HG03280 (cell line): ENCODE results near the gene GALNTL6.

Source experiments
- ATAC-seq: cut with Tn5 transposase; IDR thresholded peaks from one replicate; pipeline ENCODE4 v1.9.1; 2021; ENCODE audit warnings: mild to moderate bottlenecking, moderate library complexity; ENCODE audit not compliant: unreplicated experiment

The GALNTL6 gene

GRCh38 chr4:172514801-172515200, 701.6 kb downstream of the GALNTL6 start:
- ATAC-seq: no peak

GRCh38 chr4:172515266-172515879, 702.2 kb downstream of the GALNTL6 start:
- ATAC-seq: no peak

- no peak for ATAC-seq
Observed at GRCh38 chr4:172517391-172517790, 704.2 kb downstream of the GALNTL6 start.

GRCh38 chr4:172521248-172521647, 708.0 kb downstream of the GALNTL6 start:
- ATAC-seq: no peak

- no peak for ATAC-seq
Observed at GRCh38 chr4:172521680-172522079, 708.5 kb downstream of the GALNTL6 start.

- ATAC-seq: no peak
Observed at GRCh38 chr4:172543249-172543648, 730.0 kb downstream of the GALNTL6 start.

- ATAC-seq: peak; percentile 72
Observed at GRCh38 chr4:172546782-172547181, 733.6 kb downstream of the GALNTL6 start.

GRCh38 chr4:172547724-172548123, 734.5 kb downstream of the GALNTL6 start:
- ATAC-seq: no peak

- ATAC-seq: no peak
Observed at GRCh38 chr4:172553216-172553615, 740.0 kb downstream of the GALNTL6 start.

GRCh38 chr4:172554588-172554987, 741.4 kb downstream of the GALNTL6 start:
- ATAC-seq: no peak

- ATAC-seq: no peak
Observed at GRCh38 chr4:172555725-172556124, 742.5 kb downstream of the GALNTL6 start.

GRCh38 chr4:172573899-172574298, 760.7 kb downstream of the GALNTL6 start:
- no peak for ATAC-seq

GRCh38 chr4:172578712-172579111, 765.5 kb downstream of the GALNTL6 start:
- no peak for ATAC-seq

GRCh38 chr4:172584816-172585215, 771.6 kb downstream of the GALNTL6 start:
- ATAC-seq: no peak

- no peak for ATAC-seq
Observed at GRCh38 chr4:172596206-172596605, 783.0 kb downstream of the GALNTL6 start.

GRCh38 chr4:172599554-172599953, 786.4 kb downstream of the GALNTL6 start:
- no peak for ATAC-seq

- no peak for ATAC-seq
Observed at GRCh38 chr4:172601195-172601594, 788.0 kb downstream of the GALNTL6 start.

- no peak for ATAC-seq
Observed at GRCh38 chr4:172619218-172619617, 806.0 kb downstream of the GALNTL6 start.

GRCh38 chr4:172619798-172620197, 806.6 kb downstream of the GALNTL6 start:
- no peak for ATAC-seq

GRCh38 chr4:172628263-172628662, 815.1 kb downstream of the GALNTL6 start:
- ATAC-seq: no peak

- ATAC-seq: no peak
Observed at GRCh38 chr4:172630280-172630679, 817.1 kb downstream of the GALNTL6 start.

GRCh38 chr4:172631832-172632231, 818.6 kb downstream of the GALNTL6 start:
- ATAC-seq: no peak

GRCh38 chr4:172648471-172648870, 835.3 kb downstream of the GALNTL6 start:
- ATAC-seq: no peak
